Measurements from ENCODE around the gene DAZAP2.

DAZAP2 gene

GRCh38 chr12:51238510-51239334 is at the start of gene DAZAP2:
Gene DAZAP2 (plus strand): TSS chr12:51238826. CDS start chr12:51238908, 82 bp downstream.
- Histone ChIP-seq H3K4me1 (ENCODE audit: control insufficient read depth, insufficient read depth, low read length, unreplicated experiment) (peaks cover 17% of the 10 kb centered on the region), H3K27ac (ENCODE audit: low read depth, low read length) (peak within 1 kb of the TSS; percentile 94), H3K4me3 (ENCODE audit: low read depth, low read length) (peak within 1 kb of the TSS; percentile 88), H3K79me2 (ENCODE audit: control insufficient read depth, insufficient read depth, low read length, unreplicated experiment) (peaks cover 10% of the 10 kb centered on the region), H3K36me3 (ENCODE audit: insufficient read depth, low read length) (peaks cover 10% of the 10 kb centered on the region; the same call in 1 of the 2 replicates), H2AFZ (ENCODE audit: low read length, unreplicated experiment) (peak within 1 kb of the TSS; percentile 77), H3K27me3 (ENCODE audit: insufficient read depth, low read length) (no peaks in the 10 kb centered on the region)

DNA sequence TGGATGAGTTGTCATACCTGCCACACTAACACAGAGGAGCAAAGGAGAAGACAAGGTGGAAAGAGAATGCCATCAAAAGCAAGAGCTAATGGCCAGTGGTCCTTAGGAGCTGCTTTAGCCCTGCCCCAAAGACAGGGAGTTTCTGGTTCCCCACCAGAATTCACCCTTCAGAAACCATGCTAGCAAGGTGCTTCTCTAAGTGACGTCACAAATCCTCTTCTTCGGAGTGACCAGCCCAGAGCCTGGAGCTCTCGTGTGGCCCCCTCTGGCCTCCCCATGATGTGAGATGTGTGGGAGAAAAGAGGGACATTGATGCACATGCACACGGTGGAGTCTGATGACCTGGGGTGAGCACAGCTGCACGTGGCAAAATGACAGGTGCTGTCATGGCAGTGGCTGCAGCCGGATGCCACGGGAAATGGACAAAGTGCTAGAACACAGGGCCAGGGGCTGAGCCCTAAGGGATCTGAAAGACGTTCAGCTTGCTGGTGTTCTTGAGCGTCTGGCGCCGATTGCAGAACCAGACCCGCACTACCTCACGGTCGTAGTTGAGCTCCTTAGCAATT is 48.8 kb upstream of the DAZAP2 start:
- Histone ChIP-seq H3K27ac (ENCODE audit: low read depth, low read length) (no peak overlapping the region), H3K27me3 (ENCODE audit: insufficient read depth, low read length) (no peaks in the 10 kb centered on the region), H2AFZ (ENCODE audit: low read length, unreplicated experiment) (no peak overlapping the region), H3K79me2 (ENCODE audit: control insufficient read depth, insufficient read depth, low read length, unreplicated experiment) (no peaks in the 10 kb centered on the region), H3K36me3 (ENCODE audit: insufficient read depth, low read length) (no peaks in the 10 kb centered on the region), H3K4me3 (ENCODE audit: low read depth, low read length) (no peak overlapping the region), H3K4me1 (ENCODE audit: control insufficient read depth, insufficient read depth, low read length, unreplicated experiment) (no peaks in the 10 kb centered on the region)

DNA sequence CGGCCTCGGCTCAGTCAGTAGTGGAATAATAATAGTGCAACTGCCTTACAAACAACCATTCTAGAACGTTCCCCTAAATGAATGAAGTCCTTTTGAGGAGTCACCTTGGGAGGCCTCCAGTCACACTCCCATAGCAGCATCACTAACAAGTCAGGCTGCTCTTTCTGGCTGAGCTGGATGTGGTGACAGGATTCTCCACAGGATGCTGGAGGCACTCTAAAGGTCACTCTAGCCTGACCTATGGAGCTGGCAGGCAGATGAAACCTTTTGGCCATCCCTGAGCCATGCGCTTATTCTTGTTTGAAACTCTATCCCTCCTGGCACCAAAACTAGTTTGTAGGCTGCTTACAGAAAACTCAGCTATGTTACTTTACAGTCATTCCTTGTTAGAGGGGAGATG is 47.8 kb upstream of the DAZAP2 start:
- H2AFZ ChIP-seq (ENCODE audit: low read length, unreplicated experiment) = no peak overlapping the region
- no peak overlapping the region for H3K4me3 ChIP-seq (ENCODE audit: low read depth, low read length)
- no peaks in the 10 kb centered on the region for H3K36me3 ChIP-seq (ENCODE audit: insufficient read depth, low read length)
- no peaks in the 10 kb centered on the region for H3K79me2 ChIP-seq (ENCODE audit: control insufficient read depth, insufficient read depth, low read length, unreplicated experiment)
- no peaks in the 10 kb centered on the region for H3K4me1 ChIP-seq (ENCODE audit: control insufficient read depth, insufficient read depth, low read length, unreplicated experiment)
- H3K27me3 ChIP-seq (ENCODE audit: insufficient read depth, low read length) = no peaks in the 10 kb centered on the region
- no peak overlapping the region for H3K27ac ChIP-seq (ENCODE audit: low read depth, low read length)

DNA sequence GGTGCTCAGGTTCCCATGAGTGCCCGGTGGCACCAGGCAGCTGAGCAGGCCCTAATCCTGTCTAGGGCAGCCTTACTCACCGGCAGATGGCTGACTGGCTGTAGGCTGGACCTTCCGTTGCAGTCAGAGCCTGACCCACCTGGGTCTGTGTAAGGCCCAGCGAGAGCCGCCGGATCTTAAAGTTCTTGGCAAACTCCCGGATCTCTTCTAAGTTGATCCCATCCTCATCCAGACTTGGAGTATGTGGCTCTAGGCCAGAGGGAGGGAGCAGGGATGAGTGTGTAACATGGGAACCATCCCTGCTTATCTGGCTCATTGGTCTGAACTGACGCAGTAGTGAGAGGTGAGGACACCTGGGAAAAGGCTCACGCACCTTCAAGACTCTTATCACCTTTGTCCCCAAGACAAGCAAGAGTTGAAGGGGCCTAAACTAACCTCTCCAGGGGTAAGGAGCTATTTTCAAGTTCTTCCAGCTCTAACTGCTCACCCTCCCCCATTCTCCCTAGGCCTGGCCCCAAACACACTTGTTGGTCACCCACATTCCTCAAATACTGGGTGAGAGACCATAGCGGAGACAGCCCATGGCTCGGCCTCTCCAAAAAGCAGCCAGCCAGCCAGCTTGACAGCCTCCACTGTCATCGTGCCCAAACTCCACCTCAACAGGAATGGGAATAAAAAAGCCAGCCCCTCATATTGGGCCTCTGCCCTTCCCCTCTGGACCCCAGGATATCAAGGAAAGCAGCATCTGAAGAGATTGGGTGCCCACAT is 46.9 kb upstream of the DAZAP2 start:
- H3K27me3 ChIP-seq (ENCODE audit: insufficient read depth, low read length) = no peaks in the 10 kb centered on the region

DNA sequence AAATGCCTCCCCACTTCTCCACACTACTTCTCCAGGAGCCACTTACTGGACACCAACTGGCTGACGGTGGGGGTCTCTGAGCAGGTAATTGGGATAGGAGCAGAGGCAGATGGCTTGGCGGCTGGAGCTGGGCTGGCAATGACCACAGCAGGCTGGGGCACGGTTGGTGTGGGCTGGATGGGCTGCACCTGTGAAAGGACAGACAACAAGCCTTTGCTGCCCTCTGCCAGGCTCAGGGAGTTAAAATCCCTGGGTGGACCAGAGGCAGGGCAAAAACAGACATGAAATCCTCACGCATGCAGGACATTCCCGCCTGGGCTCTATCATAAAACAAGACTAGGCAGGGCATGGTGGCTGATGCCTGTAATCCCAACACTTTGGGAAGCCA is 46.3 kb upstream of the DAZAP2 start:
- Histone ChIP-seq H3K79me2 (ENCODE audit: control insufficient read depth, insufficient read depth, low read length, unreplicated experiment) (no peaks in the 10 kb centered on the region), H3K27ac (ENCODE audit: low read depth, low read length) (no peak overlapping the region), H3K4me3 (ENCODE audit: low read depth, low read length) (no peak overlapping the region), H2AFZ (ENCODE audit: low read length, unreplicated experiment) (no peak overlapping the region), H3K36me3 (ENCODE audit: insufficient read depth, low read length) (no peaks in the 10 kb centered on the region), H3K27me3 (ENCODE audit: insufficient read depth, low read length) (no peaks in the 10 kb centered on the region), H3K4me1 (ENCODE audit: control insufficient read depth, insufficient read depth, low read length, unreplicated experiment) (no peaks in the 10 kb centered on the region)

More for the DNA sequence above, 46.9 kb upstream of the DAZAP2 start:
- Histone ChIP-seq H3K4me1 (ENCODE audit: control insufficient read depth, insufficient read depth, low read length, unreplicated experiment) (no peaks in the 10 kb centered on the region), H3K4me3 (ENCODE audit: low read depth, low read length) (no peak overlapping the region), H3K79me2 (ENCODE audit: control insufficient read depth, insufficient read depth, low read length, unreplicated experiment) (no peaks in the 10 kb centered on the region), H3K36me3 (ENCODE audit: insufficient read depth, low read length) (no peaks in the 10 kb centered on the region), H3K27ac (ENCODE audit: low read depth, low read length) (no peak overlapping the region), H2AFZ (ENCODE audit: low read length, unreplicated experiment) (no peak overlapping the region)

DNA sequence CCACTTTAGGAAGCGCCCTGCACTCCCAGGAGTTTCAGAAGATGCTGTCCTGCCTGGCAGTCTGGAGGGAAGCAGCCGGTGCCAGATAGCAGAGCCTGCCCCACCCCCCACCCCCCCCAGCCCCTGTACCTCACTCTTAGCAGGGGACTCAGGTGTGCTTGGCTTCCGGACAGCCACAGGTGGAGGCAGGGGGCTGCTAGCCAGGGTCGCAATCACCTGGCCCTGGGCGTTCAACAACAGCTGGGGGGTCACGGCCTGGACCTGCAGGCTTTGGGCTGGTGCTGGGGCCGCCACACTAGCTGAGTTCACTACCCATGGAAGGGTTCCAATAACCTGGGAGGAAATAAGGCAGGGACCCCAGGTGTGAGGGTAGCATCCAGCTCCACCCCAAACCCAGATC is 42.8 kb upstream of the DAZAP2 start:
- Histone ChIP-seq H2AFZ (ENCODE audit: low read length, unreplicated experiment) (no peak overlapping the region), H3K27ac (ENCODE audit: low read depth, low read length) (no peak overlapping the region), H3K79me2 (ENCODE audit: control insufficient read depth, insufficient read depth, low read length, unreplicated experiment) (no peaks in the 10 kb centered on the region), H3K4me1 (ENCODE audit: control insufficient read depth, insufficient read depth, low read length, unreplicated experiment) (no peaks in the 10 kb centered on the region), H3K36me3 (ENCODE audit: insufficient read depth, low read length) (no peaks in the 10 kb centered on the region), H3K4me3 (ENCODE audit: low read depth, low read length) (no peak overlapping the region), H3K27me3 (ENCODE audit: insufficient read depth, low read length) (no peaks in the 10 kb centered on the region)

GRCh38 chr12:51196547-51196946 is 42.1 kb upstream of the DAZAP2 start:
- Histone ChIP-seq H3K4me3 (ENCODE audit: low read depth, low read length) (no peak overlapping the region), H3K4me1 (ENCODE audit: control insufficient read depth, insufficient read depth, low read length, unreplicated experiment) (no peaks in the 10 kb centered on the region), H2AFZ (ENCODE audit: low read length, unreplicated experiment) (no peak overlapping the region), H3K27me3 (ENCODE audit: insufficient read depth, low read length) (no peaks in the 10 kb centered on the region), H3K79me2 (ENCODE audit: control insufficient read depth, insufficient read depth, low read length, unreplicated experiment) (no peaks in the 10 kb centered on the region), H3K27ac (ENCODE audit: low read depth, low read length) (no peak overlapping the region), H3K36me3 (ENCODE audit: insufficient read depth, low read length) (no peaks in the 10 kb centered on the region)

DNA sequence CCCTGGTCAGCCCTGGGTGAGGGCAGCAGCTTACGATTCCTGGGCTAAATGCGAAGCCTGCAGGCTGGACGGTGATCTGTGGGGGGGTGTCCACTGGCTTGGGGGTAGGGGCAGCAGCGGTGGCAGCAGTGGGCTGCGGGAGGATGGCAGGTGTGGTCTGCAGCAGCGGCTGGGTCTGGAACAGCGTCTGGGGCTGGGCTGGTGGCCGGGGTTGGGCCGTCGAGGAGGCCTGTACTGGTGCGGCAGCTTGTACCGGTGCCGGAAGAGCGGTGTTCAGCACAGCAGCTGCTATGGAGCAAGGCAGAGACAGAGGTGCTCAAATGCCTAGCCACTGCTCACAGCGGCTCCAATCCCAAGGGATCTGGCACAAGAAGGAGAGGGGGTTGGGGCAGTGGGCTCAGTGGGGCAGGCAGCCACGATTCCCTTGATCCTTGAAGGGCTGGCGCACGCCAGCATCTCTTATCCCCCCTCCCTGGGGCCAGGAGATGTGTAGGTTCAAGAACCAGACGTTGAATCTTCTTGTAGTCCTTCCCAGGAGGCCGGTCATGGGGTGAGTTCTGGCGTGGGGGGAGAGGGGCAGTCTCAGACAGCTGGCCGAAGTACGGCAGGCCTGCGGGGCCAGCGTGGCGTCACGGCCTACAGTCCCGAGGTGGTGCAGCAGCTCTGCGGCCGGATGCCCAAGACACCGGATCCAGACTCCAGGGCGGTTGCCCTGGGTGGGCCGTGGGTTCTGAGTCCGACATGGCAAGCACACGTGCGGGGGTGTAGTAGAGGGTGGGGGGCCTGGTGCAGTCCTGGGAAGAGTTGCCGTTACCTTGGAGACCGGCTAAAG is 40.7 kb upstream of the DAZAP2 start:
- Histone ChIP-seq H3K27ac (ENCODE audit: low read depth, low read length) (no peak overlapping the region), H3K4me1 (ENCODE audit: control insufficient read depth, insufficient read depth, low read length, unreplicated experiment) (no peaks in the 10 kb centered on the region), H3K36me3 (ENCODE audit: insufficient read depth, low read length) (no peaks in the 10 kb centered on the region), H3K4me3 (ENCODE audit: low read depth, low read length) (no peak overlapping the region), H3K79me2 (ENCODE audit: control insufficient read depth, insufficient read depth, low read length, unreplicated experiment) (no peaks in the 10 kb centered on the region), H2AFZ (ENCODE audit: low read length, unreplicated experiment) (no peak overlapping the region), H3K27me3 (ENCODE audit: insufficient read depth, low read length) (no peaks in the 10 kb centered on the region)

DNA sequence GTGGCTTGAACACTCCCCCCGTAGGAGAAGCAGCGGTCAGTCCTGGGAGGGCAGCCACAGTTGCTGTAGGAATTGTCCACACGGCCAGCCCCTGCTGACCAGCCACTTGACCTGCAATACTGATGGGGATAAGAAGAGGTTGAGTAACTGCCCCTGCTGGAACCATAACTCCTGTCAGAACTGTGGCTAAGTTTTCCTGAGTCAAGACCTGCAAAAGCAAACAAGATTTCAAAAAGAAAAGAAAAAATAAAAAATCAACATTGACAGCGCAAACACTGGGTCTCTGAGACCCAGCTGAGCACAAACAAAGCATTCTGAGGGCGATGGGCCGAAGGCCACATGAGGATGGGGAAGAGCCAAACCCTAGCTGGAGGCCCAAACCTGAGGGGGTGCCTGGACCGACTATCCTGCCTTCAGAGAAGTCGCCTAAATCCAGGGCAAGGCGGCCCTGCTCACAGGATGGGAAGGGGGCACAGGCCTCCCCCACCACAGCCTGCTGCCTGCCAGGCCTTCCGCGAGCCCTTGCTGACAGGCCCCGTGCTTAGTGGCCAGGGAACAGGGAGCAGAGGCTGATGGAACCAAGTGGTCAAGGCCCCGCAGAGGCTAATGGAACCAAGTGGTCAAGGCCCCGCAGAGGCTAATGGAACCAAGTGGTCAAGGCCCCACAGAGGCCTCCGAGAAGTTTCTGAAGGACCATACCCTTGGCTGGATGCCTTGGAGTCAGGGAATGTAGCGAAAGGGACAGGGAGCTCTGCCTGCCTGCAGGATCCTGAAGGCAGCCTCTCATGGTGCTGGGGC is 39.9 kb upstream of the DAZAP2 start:
- no peak overlapping the region for H3K4me3 ChIP-seq (ENCODE audit: low read depth, low read length)
- no peaks in the 10 kb centered on the region for H3K36me3 ChIP-seq (ENCODE audit: insufficient read depth, low read length)
- H3K27ac ChIP-seq (ENCODE audit: low read depth, low read length) = no peak overlapping the region
- H3K4me1 ChIP-seq (ENCODE audit: control insufficient read depth, insufficient read depth, low read length, unreplicated experiment) = no peaks in the 10 kb centered on the region
- no peaks in the 10 kb centered on the region for H3K27me3 ChIP-seq (ENCODE audit: insufficient read depth, low read length)
- no peaks in the 10 kb centered on the region for H3K79me2 ChIP-seq (ENCODE audit: control insufficient read depth, insufficient read depth, low read length, unreplicated experiment)
- H2AFZ ChIP-seq (ENCODE audit: low read length, unreplicated experiment) = no peak overlapping the region

All from ACC112 (cell line).